SH-SY5Y (cell line): ENCODE data around the gene TSEN2.

Experiments used
- GATA2 ChIP-seq: IDR thresholded peaks from 2 replicates; pipeline ENCODE4 v1.6.1; 2011; ENCODE audit warnings: mild to moderate bottlenecking, low read depth, low read length
- GATA3 ChIP-seq: IDR thresholded peaks from 2 replicates; pipeline ENCODE4 v1.6.1; 2011; ENCODE audit warnings: low read depth, mild to moderate bottlenecking, low read length, moderate library complexity

GRCh38 chr3:12487786-12488185 lies 3.5 kb downstream of the TSEN2 start:
- no peak for TF ChIP-seq GATA3
- TF ChIP-seq GATA2, result no peak
